Measurements from ENCODE around the gene FICD. TPM values are rescaled to one million over a fixed set of nuclear protein-coding genes. Genes with fewer than 3 reads are reported as not detected.

The FICD gene
- total RNA-seq, 3 donors from 2014 or later: 3.2 to 6.0 (median 5.1) TPM

DNA sequence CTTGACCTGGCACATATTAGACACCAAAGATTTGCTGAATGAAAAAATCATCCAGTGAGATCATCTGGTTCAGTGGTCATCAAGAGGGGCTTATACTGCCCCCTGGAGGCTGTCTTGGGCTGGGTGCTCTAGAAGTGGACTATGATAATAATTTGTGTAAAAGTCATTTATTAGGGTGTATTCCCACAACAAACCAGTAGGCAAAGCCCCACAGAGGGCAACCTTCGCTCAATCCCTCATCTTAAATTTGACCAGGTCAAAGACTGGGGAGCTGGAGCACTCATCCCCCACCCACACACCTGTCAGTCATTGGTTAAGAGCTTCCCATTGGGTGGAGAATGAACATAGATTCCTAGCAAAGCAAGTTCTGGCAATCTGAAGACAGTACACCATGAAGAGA, 20.0 kb upstream of the FICD start:
- intact Hi-C loops (cut with DNase I, micrococcal nuclease): no loop called here

GRCh38 chr12:108495823-108496579, 19.1 kb upstream of the FICD start:
- intact Hi-C loops (cut with DNase I, micrococcal nuclease): no loop called here
- DNase-seq: no peak
- no peak overlapping the region for H3K4me3 ChIP-seq
- TF ChIP-seq, protein P1, sequence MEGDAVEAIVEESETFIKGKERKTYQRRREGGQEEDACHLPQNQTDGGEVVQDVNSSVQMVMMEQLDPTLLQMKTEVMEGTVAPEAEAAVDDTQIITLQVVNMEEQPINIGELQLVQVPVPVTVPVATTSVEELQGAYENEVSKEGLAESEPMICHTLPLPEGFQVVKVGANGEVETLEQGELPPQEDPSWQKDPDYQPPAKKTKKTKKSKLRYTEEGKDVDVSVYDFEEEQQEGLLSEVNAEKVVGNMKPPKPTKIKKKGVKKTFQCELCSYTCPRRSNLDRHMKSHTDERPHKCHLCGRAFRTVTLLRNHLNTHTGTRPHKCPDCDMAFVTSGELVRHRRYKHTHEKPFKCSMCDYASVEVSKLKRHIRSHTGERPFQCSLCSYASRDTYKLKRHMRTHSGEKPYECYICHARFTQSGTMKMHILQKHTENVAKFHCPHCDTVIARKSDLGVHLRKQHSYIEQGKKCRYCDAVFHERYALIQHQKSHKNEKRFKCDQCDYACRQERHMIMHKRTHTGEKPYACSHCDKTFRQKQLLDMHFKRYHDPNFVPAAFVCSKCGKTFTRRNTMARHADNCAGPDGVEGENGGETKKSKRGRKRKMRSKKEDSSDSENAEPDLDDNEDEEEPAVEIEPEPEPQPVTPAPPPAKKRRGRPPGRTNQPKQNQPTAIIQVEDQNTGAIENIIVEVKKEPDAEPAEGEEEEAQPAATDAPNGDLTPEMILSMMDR (IDR thresholded peaks at IDR 0.05): no peak
- H3K4me1 ChIP-seq (ENCODE audit: low read depth): no peaks in the 10 kb centered on the region
- no peak for ATAC-seq
- H3K36me3 ChIP-seq (ENCODE audit: low read depth): no peaks in the 10 kb centered on the region
- H3K9me3 ChIP-seq: no peaks in the 10 kb centered on the region

More for the DNA sequence above, 20.0 kb upstream of the FICD start:
- TF ChIP-seq, protein P1 (IDR thresholded peaks at IDR 0.05): no peak
- Histone ChIP-seq H3K36me3 (ENCODE audit: low read depth) (no peaks in the 10 kb centered on the region), H3K4me1 (ENCODE audit: low read depth) (no peaks in the 10 kb centered on the region), H3K9me3 (no peaks in the 10 kb centered on the region), H3K4me3 (no peak overlapping the region)
- ATAC-seq: no peak
- peak in 1 of 3 donors; percentile 34 for DNase-seq

DNA sequence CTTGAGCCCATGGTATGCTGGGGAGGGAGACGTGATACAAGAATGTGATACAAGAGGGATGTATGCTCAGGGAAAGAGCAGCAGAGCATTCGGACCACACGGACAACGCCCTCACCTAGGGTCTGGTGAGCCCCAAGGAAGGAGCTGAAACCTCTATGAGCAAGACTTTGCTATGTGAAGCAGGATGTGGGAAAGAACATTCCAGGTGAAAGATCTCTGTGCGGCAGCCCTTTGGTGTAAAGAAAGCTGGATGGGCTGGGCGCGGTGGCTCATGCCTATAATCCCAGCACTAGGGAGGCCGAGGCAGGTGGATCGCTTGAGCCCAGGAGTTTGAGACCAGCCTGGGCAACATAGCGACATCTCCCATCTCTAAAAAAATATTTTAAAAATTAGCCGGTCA, 16.9 kb upstream of the FICD start:
- no peaks in the 10 kb centered on the region for H3K4me1 ChIP-seq (ENCODE audit: low read depth)
- intact Hi-C loops (cut with DNase I, micrococcal nuclease): no loop called here
- DNase-seq (no peak), ATAC-seq (no peak)
- H3K9me3 ChIP-seq: peaks cover 9% of the 10 kb centered on the region
- H3K36me3 ChIP-seq (ENCODE audit: low read depth): no peaks in the 10 kb centered on the region
- H3K4me3 ChIP-seq: no peak overlapping the region
- TF ChIP-seq, protein P1 (IDR thresholded peaks at IDR 0.05): no peak

DNA sequence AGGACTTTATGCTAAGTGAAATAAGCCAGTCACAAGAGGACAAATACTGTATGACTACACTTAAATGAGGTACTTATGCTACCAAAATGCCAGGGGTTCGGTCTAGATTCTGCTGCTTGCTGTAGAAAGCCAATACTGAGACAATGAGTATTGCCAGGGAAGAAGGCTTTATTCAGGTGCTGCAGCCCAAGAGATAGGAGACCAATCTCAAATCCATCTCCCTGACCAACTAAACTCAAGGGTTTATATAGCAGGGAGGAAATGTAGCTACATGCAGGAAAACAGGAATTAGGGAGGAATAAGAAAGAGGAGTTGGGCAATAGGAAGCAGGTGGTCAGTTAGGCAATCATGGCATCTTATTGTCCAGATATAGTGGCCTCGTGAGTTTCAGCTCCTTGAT, 12.2 kb upstream of the FICD start:
- DNase-seq (no peak), ATAC-seq (no peak)
- TF ChIP-seq, protein P1 (IDR thresholded peaks at IDR 0.05): no peak
- Histone ChIP-seq H3K36me3 (ENCODE audit: low read depth) (no peaks in the 10 kb centered on the region), H3K4me1 (ENCODE audit: low read depth) (no peaks in the 10 kb centered on the region), H3K4me3 (no peak overlapping the region), H3K9me3 (peaks cover 15% of the 10 kb centered on the region)
- intact Hi-C loops (cut with DNase I, micrococcal nuclease): no loop called here

GRCh38 chr12:108505129-108505528, 9.9 kb upstream of the FICD start:
- Histone ChIP-seq H3K36me3 (ENCODE audit: low read depth) (no peaks in the 10 kb centered on the region), H3K4me3 (no peak overlapping the region), H3K9me3 (peaks cover 15% of the 10 kb centered on the region), H3K4me1 (ENCODE audit: low read depth) (no peaks in the 10 kb centered on the region)
- ATAC-seq: no peak
- TF ChIP-seq, protein P1 (IDR thresholded peaks at IDR 0.05): no peak
- intact Hi-C loops (cut with DNase I, micrococcal nuclease): no loop called here
- no peak for DNase-seq
